Subcutaneous preadipocyte (primary cell): Measurements from ENCODE around the gene SH2B3. TPM values are rescaled to one million over a fixed set of nuclear protein-coding genes. Genes with fewer than 3 reads are reported as not detected.

Experiments
- total RNA-seq: library from RNA; depleted of rRNA; stranded (reverse); fragments of >200 nt; gene quantifications from 2 replicates; pipeline ENCODE4 v1.2.3, GENCODE V29; 2012

The SH2B3 gene
- total RNA-seq = 37.1 and 151 TPM in 2 replicates

GRCh38 chr12:111405859-111406473 lies at the start of gene SH2B3:
Gene SH2B3, plus strand, starts transcription at chr12:111405923. Its CDS starts 12,223 bp downstream, at chr12:111418146.

GRCh38 chr12:111368788-111369495 lies 36.8 kb upstream of the SH2B3 start, which contains the start of gene PHETA1:
Gene PHETA1, minus strand, starts transcription at chr12:111369095. Its CDS starts 5,668 bp downstream, at chr12:111363427.

Other genes starting within 250 kb of the SH2B3 start
- gene PHETA1, start 36.8 kb upstream of the SH2B3 start, total RNA-seq = 3.7 and 7.2 TPM in 2 replicates
- 30.5 and 48.7 TPM in 2 replicates for gene ATXN2, start 193.4 kb downstream of the SH2B3 start, total RNA-seq